A673 (cell line): ENCODE results near the gene ZBTB20. TPM values are rescaled to one million over a fixed set of nuclear protein-coding genes. Genes with fewer than 3 reads are reported as not detected.

ENCODE experiments used
- BruUV-seq: library from RNA; stranded (reverse); fragments of 400-500 nt; replicated peaks from 2 replicates; lab custom pipeline; 2021; lab: Mats Ljungman, UMichigan
- CTCF ChIA-PET: fragments of 300-600 bp; sonication (Branson Sonifier 250); formaldehyde crosslinking; loops from one replicate; lab custom pipeline; 2022; ENCODE audit warnings: antibody characterized with exemption; lab: Charles Lee
- POLR2A ChIA-PET: fragments of 300-600 bp; sonication (Branson Sonifier 250); formaldehyde crosslinking; loops from one replicate; lab custom pipeline; 2022; ENCODE audit warnings: antibody characterized with exemption; ENCODE audit not compliant: low non-redundant PET; lab: Charles Lee
- DNase-seq: peaks from one replicate; pipeline ENCODE4 v3.0.0-alpha.2; 2015; ENCODE audit warnings: low spot score
- H3K27ac ChIP-seq: fragments of 200-600 bp; sonication (generic); 2 replicates; pipeline ENCODE4 v1.5.1; 2016; ENCODE audit warnings: mixed run types, low read depth, mild to moderate bottlenecking, mixed read lengths, antibody characterized with exemption, low read length; ENCODE audit not compliant: poor library complexity, severe bottlenecking
- H3K27me3 ChIP-seq: fragments of 200-600 bp; sonication (generic); replicated peaks from 2 replicates; pipeline ENCODE4 v1.6.1; 2017; ENCODE audit warnings: mixed run types, low read depth, mild to moderate bottlenecking, mixed read lengths, antibody characterized with exemption, low read length; ENCODE audit not compliant: insufficient read depth, poor library complexity
- H3K36me3 ChIP-seq: fragments of 200-600 bp; sonication (generic); 2 replicates; pipeline ENCODE4 v1.6.1; 2016; ENCODE audit warnings: mixed run types, mild to moderate bottlenecking, mixed read lengths, antibody characterized with exemption, low read length; ENCODE audit not compliant: insufficient read depth, poor library complexity, severe bottlenecking
- H3K4me1 ChIP-seq: fragments of 200-600 bp; sonication (generic); 2 replicates; pipeline ENCODE4 v1.6.1; 2017; ENCODE audit warnings: mixed run types, mild to moderate bottlenecking, mixed read lengths, antibody characterized with exemption, low read length; ENCODE audit not compliant: insufficient read depth, poor library complexity, severe bottlenecking
- H3K4me3 ChIP-seq: fragments of 200-600 bp; sonication (generic); 2 replicates; pipeline ENCODE4 v1.5.1; 2016; ENCODE audit warnings: low read depth, mixed run types, mild to moderate bottlenecking, mixed read lengths, low read length; ENCODE audit not compliant: poor library complexity, severe bottlenecking
- H3K9me3 ChIP-seq: fragments of 200-600 bp; sonication (generic); 2 replicates; pipeline ENCODE4 v1.6.1; 2016; ENCODE audit warnings: mixed run types, low read depth, mild to moderate bottlenecking, mixed read lengths, antibody characterized with exemption, low read length; ENCODE audit not compliant: poor library complexity, severe bottlenecking
- CTCF ChIP-seq: fragments of 300-800, 200-600 bp; sonication (generic); conservative IDR thresholded peaks from 2 replicates; pipeline ENCODE4 v1.5.1; 2017; ENCODE audit warnings: low read depth, mild to moderate bottlenecking, antibody characterized with exemption, low read length, moderate library complexity, mixed read lengths
- EZH2 ChIP-seq: fragments of 200-600 bp; sonication (generic); IDR thresholded peaks from 2 replicates; pipeline ENCODE4 v1.6.1; 2017; ENCODE audit warnings: borderline replicate concordance, low read depth, mild to moderate bottlenecking, mixed read lengths, antibody characterized with exemption, low read length; ENCODE audit not compliant: poor library complexity, severe bottlenecking
- intact Hi-C: fragments of 100-400 bp; cut with micrococcal nuclease; formaldehyde crosslinking; loops from one replicate; pipeline ENCODE4 v1.10.0; 2022; ENCODE audit not compliant: unreplicated experiment
- total RNA-seq: library from RNA; stranded (reverse); gene quantifications from 2 replicates; pipeline ENCODE4 v1.2.3, GENCODE V29; 2021

The ZBTB20 gene
- total RNA-seq, 1 experiment from 2014 or later: 13.5 TPM

DNA sequence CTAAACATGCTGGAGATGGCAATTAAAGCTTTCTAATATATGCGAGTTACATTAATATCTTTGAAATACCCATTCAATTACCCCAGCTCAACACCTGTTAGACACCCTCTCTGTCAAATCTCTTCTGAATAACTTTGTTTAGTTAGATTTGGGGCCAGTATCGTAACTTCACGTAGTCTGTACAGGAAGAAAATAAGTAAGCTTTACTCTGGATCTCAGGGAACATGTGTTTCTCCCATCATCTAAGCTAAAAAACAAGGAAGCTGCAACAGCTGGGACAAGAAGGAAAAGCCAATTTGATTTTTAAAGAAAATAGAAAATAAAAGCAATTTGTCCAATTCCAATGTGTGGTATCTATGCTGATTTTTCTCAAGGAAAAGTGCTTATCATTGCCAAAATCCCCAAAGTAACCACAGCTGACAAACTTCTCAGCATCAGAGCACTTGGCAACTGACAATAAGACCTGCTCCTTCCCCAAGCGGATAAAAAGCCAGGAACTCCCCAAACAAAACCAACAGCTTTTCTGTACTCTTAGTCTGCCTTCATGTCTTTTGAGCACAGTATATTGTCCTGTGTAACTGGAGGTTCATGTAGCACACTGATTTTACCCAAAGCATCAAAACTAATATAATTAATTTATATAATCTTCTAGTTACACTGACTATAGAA lies 279.1 kb downstream of the ZBTB20 start:
- ChIA-PET POLR2A (no interaction called here), CTCF (no interaction called here)
- no peaks in the 10 kb centered on the region for H3K4me1 ChIP-seq

DNA sequence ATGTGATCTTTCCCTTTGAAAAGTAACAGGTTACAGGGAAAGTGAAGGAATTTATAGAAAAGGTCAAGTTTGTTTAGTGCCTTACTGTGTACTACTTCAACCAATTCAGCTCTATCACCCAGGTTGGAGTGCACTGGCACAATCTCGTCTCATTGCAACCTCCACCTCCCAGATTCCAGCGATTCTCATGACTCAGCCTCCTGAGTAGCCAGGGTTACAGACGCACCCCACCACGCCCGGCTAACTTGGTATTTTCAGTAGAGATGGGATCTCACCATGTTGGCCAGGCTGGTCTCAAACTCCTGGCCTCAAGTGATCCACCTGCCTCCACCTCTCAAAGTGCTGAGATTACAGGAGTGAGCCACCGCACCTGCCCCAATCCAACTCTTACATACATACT lies 279.7 kb downstream of the ZBTB20 start:
- TF ChIP-seq EZH2: no peak
- no peak for TF ChIP-seq CTCF
- no peaks in the 10 kb centered on the region for H3K4me1 ChIP-seq
- H3K9me3 ChIP-seq: no peaks in the 10 kb centered on the region
- no peaks in the 10 kb centered on the region for H3K27me3 ChIP-seq
- no peak overlapping the region for H3K27ac ChIP-seq
- ChIA-PET CTCF (no interaction called here), POLR2A (no interaction called here)
- intact Hi-C loops: no loop called here
- no peak for DNase-seq
- H3K4me3 ChIP-seq: no peak overlapping the region
- no peaks in the 10 kb centered on the region for H3K36me3 ChIP-seq
- BruUV-seq: no TSS peak

More for the DNA sequence above, 279.1 kb downstream of the ZBTB20 start:
- Histone ChIP-seq H3K4me3 (no peak overlapping the region), H3K27me3 (no peaks in the 10 kb centered on the region), H3K27ac (no peak overlapping the region), H3K9me3 (no peaks in the 10 kb centered on the region), H3K36me3 (no peaks in the 10 kb centered on the region)
- TF ChIP-seq EZH2: no peak
- TF ChIP-seq CTCF: no peak
- intact Hi-C loops: no loop called here
- no TSS peak for BruUV-seq
- DNase-seq: no peak

- Histone ChIP-seq H3K36me3 (no peaks in the 10 kb centered on the region), H3K27ac (no peak overlapping the region), H3K4me1 (no peaks in the 10 kb centered on the region), H3K4me3 (no peak overlapping the region), H3K9me3 (no peaks in the 10 kb centered on the region), H3K27me3 (no peaks in the 10 kb centered on the region)
- no peak for DNase-seq
- TF ChIP-seq EZH2: no peak
- no peak for TF ChIP-seq CTCF
- intact Hi-C loops: no loop called here
- CTCF ChIA-PET: no interaction called here
- POLR2A ChIA-PET: no interaction called here
- BruUV-seq: no TSS peak
These were observed 280.7 kb downstream of the ZBTB20 start for GRCh38 chr3:114866430-114866829.
